Adipocyte (in vitro differentiated cells): ENCODE measurements around the gene FOXN3.

ENCODE experiments used
- DNase-seq: peaks from one replicate; pipeline ENCODE4 v3.0.0-alpha.2; 2015; ENCODE audit warnings: low read depth
- H3K27me3 ChIP-seq: replicated peaks from 2 replicates; pipeline ENCODE4 v1.7.0; 2013; ENCODE audit warnings: mild to moderate bottlenecking, low read length, moderate library complexity; ENCODE audit not compliant: control insufficient read depth, insufficient read depth
- H3K36me3 ChIP-seq: 2 replicates; pipeline ENCODE4 v1.7.0; 2013; ENCODE audit warnings: low read length, mild to moderate bottlenecking, moderate library complexity; ENCODE audit not compliant: control insufficient read depth, insufficient read depth, severe bottlenecking
- H3K4me1 ChIP-seq: 2 replicates; pipeline ENCODE4 v1.7.0; 2013; ENCODE audit warnings: mild to moderate bottlenecking, low read length, moderate library complexity; ENCODE audit not compliant: control insufficient read depth, insufficient read depth
- H3K4me3 ChIP-seq: 2 replicates; pipeline ENCODE4 v1.7.0; 2013; ENCODE audit warnings: mild to moderate bottlenecking, low read length, moderate library complexity
- H3K9ac ChIP-seq: 2 replicates; pipeline ENCODE4 v1.7.0; 2013; ENCODE audit warnings: mild to moderate bottlenecking, low read length, moderate library complexity
- H3K9me3 ChIP-seq: 2 replicates; pipeline ENCODE4 v1.7.0; 2013; ENCODE audit warnings: mild to moderate bottlenecking, low read length, moderate library complexity; ENCODE audit not compliant: control insufficient read depth

FOXN3 gene, protein sequence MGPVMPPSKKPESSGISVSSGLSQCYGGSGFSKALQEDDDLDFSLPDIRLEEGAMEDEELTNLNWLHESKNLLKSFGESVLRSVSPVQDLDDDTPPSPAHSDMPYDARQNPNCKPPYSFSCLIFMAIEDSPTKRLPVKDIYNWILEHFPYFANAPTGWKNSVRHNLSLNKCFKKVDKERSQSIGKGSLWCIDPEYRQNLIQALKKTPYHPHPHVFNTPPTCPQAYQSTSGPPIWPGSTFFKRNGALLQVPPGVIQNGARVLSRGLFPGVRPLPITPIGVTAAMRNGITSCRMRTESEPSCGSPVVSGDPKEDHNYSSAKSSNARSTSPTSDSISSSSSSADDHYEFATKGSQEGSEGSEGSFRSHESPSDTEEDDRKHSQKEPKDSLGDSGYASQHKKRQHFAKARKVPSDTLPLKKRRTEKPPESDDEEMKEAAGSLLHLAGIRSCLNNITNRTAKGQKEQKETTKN

GRCh38 chr14:89417091-89417464 is at the start of gene FOXN3:
TSS of gene FOXN3 (minus strand) at chr14:89417233. CDS start at chr14:89412476, 4,757 bp downstream.
- Histone ChIP-seq H3K27me3 (no peaks in the 10 kb centered on the region), H3K9me3 (no peaks in the 10 kb centered on the region), H3K36me3 (peaks cover 3% of the 10 kb centered on the region), H3K9ac (peak within 1 kb of the TSS; percentile 94), H3K4me1 (peaks cover 23% of the 10 kb centered on the region), H3K4me3 (peak within 1 kb of the TSS; percentile 91)
- DNase-seq: peak; percentile 96

GRCh38 chr14:89466484-89466883 is 49.5 kb upstream of the FOXN3 start:
- H3K27me3 ChIP-seq: no peaks in the 10 kb centered on the region
- DNase-seq: no peak

DNA sequence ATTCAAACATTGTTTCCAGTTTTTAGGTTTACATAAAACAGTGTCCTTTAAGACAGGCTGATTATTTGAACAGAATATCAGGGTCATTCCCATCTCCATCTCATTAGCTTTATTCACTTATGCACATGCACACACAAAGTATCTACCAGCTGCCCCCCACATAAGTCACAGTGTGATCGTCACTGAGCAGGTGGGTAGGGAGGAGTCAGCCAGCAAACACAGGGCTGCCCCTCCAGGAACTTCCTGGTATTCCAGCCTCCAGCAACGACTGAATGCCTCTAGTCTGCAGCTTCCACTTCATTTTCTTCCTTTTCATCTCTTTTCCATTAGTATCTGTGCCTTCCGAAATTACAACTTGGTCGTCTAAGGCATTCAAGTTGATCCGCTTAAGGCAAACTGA is 48.8 kb upstream of the FOXN3 start:
- no peaks in the 10 kb centered on the region for H3K36me3 ChIP-seq
- DNase-seq: no peak
- no peaks in the 10 kb centered on the region for H3K27me3 ChIP-seq
- no peaks in the 10 kb centered on the region for H3K9me3 ChIP-seq
- H3K4me1 ChIP-seq: peaks cover 18% of the 10 kb centered on the region
- H3K4me3 ChIP-seq: no peak overlapping the region
- H3K9ac ChIP-seq: no peak overlapping the region

More at GRCh38 chr14:89466484-89466883, 49.5 kb upstream of the FOXN3 start:
- Histone ChIP-seq H3K36me3 (no peaks in the 10 kb centered on the region), H3K4me3 (no peak overlapping the region), H3K9me3 (no peaks in the 10 kb centered on the region), H3K9ac (no peak overlapping the region), H3K4me1 (peaks cover 18% of the 10 kb centered on the region)

DNA sequence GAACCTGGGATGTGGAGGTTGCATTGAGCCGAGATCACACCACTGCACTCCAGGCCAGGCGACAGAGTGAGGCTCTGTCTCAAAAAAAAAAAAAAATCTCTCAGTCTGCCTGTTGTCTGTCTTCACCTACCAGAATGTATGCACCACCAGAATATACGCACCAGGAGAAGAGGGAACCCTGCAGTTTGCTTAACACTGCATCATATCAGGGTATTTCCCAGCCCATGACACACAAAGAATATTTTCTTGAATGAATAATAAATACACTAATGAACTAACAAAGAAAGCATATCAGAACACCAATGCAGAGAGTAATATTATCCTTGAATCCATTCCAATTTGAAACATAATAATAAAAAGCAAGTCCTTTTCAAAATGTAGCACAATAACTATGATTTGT is 44.2 kb upstream of the FOXN3 start:
- Histone ChIP-seq H3K36me3 (no peaks in the 10 kb centered on the region), H3K4me1 (peaks cover 11% of the 10 kb centered on the region), H3K27me3 (no peaks in the 10 kb centered on the region), H3K4me3 (no peak overlapping the region), H3K9me3 (no peaks in the 10 kb centered on the region), H3K9ac (no peak overlapping the region)
- no peak for DNase-seq

GRCh38 chr14:89458713-89459420 is 41.8 kb upstream of the FOXN3 start:
- no peak overlapping the region for H3K9ac ChIP-seq
- H3K9me3 ChIP-seq: no peaks in the 10 kb centered on the region
- H3K27me3 ChIP-seq: no peaks in the 10 kb centered on the region
- DNase-seq: no peak
- no peak overlapping the region for H3K4me3 ChIP-seq
- peaks cover 11% of the 10 kb centered on the region for H3K4me1 ChIP-seq
- no peaks in the 10 kb centered on the region for H3K36me3 ChIP-seq

GRCh38 chr14:89457007-89457406 is 40.0 kb upstream of the FOXN3 start:
- no peaks in the 10 kb centered on the region for H3K27me3 ChIP-seq
- no peaks in the 10 kb centered on the region for H3K36me3 ChIP-seq
- no peak overlapping the region for H3K9ac ChIP-seq
- no peak overlapping the region for H3K4me3 ChIP-seq
- DNase-seq: no peak
- no peaks in the 10 kb centered on the region for H3K9me3 ChIP-seq
- H3K4me1 ChIP-seq: peaks cover 11% of the 10 kb centered on the region

- H3K4me3 ChIP-seq: no peak overlapping the region
- no peaks in the 10 kb centered on the region for H3K9me3 ChIP-seq
- no peak overlapping the region for H3K9ac ChIP-seq
- no peaks in the 10 kb centered on the region for H3K27me3 ChIP-seq
- no peaks in the 10 kb centered on the region for H3K36me3 ChIP-seq
- H3K4me1 ChIP-seq: peaks cover 11% of the 10 kb centered on the region
- DNase-seq: no peak
Measured at GRCh38 chr14:89455412-89455811, 38.4 kb upstream of the FOXN3 start.

DNA sequence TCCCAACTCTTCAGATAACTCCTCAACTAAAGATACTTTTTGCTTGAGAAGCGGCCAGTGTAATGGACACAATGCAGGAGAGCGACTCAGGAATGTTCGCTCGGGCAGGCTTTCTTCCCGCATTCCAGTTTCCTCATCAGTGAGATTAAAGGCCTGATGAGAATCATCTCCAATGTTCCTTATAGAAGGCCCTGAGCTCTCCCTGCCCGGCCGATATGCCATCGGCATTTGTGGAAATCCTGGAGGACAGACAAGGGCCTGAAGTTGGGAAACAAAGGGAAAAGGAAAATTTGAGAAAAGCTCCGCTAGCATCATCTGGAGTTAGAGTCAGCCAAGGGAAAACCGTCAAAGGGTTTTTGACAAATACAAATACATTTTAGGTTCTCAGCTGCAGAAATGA is 38.0 kb upstream of the FOXN3 start:
- H3K36me3 ChIP-seq: no peaks in the 10 kb centered on the region
- H3K4me3 ChIP-seq: no peak overlapping the region
- peaks cover 11% of the 10 kb centered on the region for H3K4me1 ChIP-seq
- DNase-seq: no peak
- no peaks in the 10 kb centered on the region for H3K27me3 ChIP-seq
- H3K9ac ChIP-seq: no peak overlapping the region
- no peaks in the 10 kb centered on the region for H3K9me3 ChIP-seq

DNA sequence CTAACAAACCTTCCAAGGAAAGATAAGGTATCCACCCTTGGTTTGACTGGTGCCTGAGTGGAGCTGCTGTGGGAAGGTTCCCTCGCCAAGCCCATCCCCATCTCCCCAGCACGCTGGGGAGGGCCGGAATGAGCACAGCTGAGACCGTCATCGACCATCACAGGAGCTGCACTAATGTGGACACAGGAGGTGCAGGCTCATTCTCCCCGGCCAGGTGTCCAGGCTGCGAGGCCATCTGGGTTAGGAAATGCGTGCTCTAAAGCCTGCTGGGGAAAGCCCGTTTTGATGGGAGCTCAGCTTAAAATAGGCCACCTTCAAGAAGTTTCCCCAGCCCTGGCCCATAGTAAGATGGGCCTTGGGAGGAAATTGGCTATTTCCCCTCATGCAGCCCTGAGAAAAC is 35.2 kb upstream of the FOXN3 start:
- Histone ChIP-seq H3K9me3 (no peaks in the 10 kb centered on the region), H3K9ac (no peak overlapping the region), H3K27me3 (no peaks in the 10 kb centered on the region), H3K36me3 (no peaks in the 10 kb centered on the region), H3K4me1 (no peaks in the 10 kb centered on the region), H3K4me3 (no peak overlapping the region)
- no peak for DNase-seq

GRCh38 chr14:89451229-89451628 is 34.2 kb upstream of the FOXN3 start:
- Histone ChIP-seq H3K9ac (no peak overlapping the region), H3K4me3 (no peak overlapping the region), H3K9me3 (no peaks in the 10 kb centered on the region), H3K4me1 (no peaks in the 10 kb centered on the region), H3K27me3 (no peaks in the 10 kb centered on the region), H3K36me3 (no peaks in the 10 kb centered on the region)
- DNase-seq: no peak

DNA sequence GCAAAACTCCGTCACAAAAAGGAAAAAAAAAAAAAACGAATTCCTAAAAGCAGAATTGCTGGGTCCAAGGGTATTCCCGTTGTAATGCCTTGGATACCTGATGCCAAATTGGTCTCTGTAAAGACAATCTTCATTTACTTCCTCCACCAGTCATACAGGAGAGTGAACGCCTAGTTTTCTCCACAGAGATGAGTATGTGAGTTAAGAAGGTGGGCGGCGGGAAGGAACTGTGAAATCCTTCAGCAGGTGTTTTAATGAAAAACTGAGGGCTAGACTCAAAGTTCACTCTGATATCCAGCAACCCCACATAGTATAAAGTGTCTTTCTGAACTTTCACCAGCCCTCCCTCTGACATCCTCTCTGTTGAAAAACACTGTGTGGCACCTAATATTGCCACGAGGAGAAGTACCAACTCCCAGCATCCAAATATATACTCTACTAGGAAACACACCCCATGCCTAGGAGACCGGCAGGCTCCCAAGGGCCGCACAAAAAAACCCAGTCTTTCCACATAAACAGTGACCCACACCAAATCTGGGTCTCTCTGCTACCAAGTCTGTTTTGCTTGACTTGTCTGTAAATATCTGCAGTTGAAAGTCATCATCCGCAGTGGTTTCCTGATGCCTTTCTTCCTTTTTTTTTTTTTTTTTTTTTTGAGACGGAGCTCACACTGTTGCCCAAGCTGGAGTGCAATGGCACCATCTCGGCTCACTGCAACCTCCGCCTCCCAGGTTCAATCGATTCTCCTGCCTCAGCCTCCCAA is 30.3 kb upstream of the FOXN3 start:
- Histone ChIP-seq H3K27me3 (no peaks in the 10 kb centered on the region), H3K9me3 (no peaks in the 10 kb centered on the region), H3K4me3 (no peak overlapping the region), H3K4me1 (peaks cover 20% of the 10 kb centered on the region), H3K9ac (no peak overlapping the region), H3K36me3 (no peaks in the 10 kb centered on the region)
- DNase-seq: no peak
